Measurements from ENCODE around the gene REM1. TPM values are rescaled to one million over a fixed set of nuclear protein-coding genes. Genes with fewer than 3 reads are reported as not detected.
"Not testable (repeated sequence)": the region's sequence is repeated elsewhere in the genome, so short reads cannot be mapped to it uniquely, and the experiment has no call there.

REM1 gene
- total RNA-seq, 1 donor from 2014 or later, result not detected

DNA sequence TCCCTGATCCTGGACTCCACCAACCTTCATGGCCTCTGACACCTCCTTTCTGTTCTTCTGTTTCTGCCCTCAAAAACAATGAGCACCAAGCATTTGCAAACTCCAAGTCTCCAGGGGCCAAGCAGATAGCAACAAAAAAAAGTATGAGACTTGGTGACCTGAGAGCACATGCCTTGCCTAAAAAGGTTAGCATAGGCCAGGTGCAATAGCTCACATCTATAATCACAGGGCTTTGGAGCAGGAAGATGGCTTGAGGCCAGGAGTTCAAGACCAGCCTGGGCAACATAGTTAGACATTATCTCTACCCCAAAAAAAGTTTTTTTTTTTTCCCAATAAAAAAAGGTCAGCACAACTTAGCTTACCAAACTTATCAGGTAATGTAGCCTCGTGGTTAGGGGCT is 25.4 kb downstream of the REM1 start:
- Mint-ChIP-seq H3K9me3 (ENCODE audit: low read depth) (no peaks in the 10 kb centered on the region), H3K36me3 (ENCODE audit: low read depth) (no peaks in the 10 kb centered on the region), H3K27me3 (ENCODE audit: low read depth) (peaks cover 15% of the 10 kb centered on the region)

DNA sequence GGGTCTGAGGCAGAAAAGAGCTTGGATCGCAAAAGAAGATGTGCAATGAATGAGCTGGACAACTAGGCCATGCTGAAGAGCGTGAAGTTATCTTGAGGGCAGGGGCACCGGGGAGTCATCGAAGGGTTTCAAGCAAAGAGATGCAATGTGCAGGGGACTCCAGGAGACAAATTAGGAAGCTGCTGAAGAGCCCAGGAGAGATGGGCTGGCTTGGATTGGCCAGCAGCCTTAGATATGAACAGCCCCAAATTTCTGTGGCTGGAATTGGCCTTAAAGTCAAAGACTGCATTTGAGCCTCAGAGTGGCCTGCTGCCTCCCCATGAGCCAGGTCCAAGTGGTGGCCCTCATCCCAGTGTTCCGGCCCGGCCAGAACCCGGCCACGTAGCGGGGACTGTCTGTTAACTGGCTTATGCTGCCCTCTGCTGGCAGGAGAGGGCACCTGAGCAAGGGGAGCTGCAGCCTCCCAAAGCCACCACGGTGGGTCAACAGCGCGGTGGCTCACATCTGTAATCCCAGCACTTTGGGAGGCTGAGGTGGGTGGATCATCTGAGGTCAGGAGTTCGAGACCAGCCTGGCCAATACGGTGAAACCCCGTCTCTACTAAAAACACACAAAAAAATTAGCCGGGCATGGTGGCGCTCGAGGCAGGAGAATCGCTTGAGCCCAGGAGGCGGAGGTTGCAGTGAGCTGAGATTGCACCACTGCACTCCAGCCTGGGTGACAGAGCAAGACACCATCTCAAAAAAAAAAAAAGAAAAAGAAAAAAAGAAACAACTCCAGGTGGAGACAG is 28.0 kb downstream of the REM1 start:
- TF ChIP-seq, protein P1, sequence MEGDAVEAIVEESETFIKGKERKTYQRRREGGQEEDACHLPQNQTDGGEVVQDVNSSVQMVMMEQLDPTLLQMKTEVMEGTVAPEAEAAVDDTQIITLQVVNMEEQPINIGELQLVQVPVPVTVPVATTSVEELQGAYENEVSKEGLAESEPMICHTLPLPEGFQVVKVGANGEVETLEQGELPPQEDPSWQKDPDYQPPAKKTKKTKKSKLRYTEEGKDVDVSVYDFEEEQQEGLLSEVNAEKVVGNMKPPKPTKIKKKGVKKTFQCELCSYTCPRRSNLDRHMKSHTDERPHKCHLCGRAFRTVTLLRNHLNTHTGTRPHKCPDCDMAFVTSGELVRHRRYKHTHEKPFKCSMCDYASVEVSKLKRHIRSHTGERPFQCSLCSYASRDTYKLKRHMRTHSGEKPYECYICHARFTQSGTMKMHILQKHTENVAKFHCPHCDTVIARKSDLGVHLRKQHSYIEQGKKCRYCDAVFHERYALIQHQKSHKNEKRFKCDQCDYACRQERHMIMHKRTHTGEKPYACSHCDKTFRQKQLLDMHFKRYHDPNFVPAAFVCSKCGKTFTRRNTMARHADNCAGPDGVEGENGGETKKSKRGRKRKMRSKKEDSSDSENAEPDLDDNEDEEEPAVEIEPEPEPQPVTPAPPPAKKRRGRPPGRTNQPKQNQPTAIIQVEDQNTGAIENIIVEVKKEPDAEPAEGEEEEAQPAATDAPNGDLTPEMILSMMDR (IDR thresholded peaks at IDR 0.05), result peak; percentile 99
- not testable (repeated sequence) for H3K9me3 Mint-ChIP-seq (ENCODE audit: low read depth); H3K36me3 Mint-ChIP-seq (ENCODE audit: low read depth); H3K4me1 Mint-ChIP-seq (ENCODE audit: low read depth); H3K4me3 Mint-ChIP-seq (ENCODE audit: unreplicated experiment); H3K27ac Mint-ChIP-seq (ENCODE audit: unreplicated experiment); DNase-seq (ENCODE audit: low spot score)
- H3K27me3 Mint-ChIP-seq (ENCODE audit: low read depth), result peaks cover 15% of the 10 kb centered on the region

More for the DNA sequence above, 25.4 kb downstream of the REM1 start:
- TF ChIP-seq, protein P1 (IDR thresholded peaks at IDR 0.05), result no peak
- H3K27ac Mint-ChIP-seq (ENCODE audit: unreplicated experiment), result no peak overlapping the region
- DNase-seq (ENCODE audit: low spot score), result no peak
- H3K4me3 Mint-ChIP-seq (ENCODE audit: unreplicated experiment), result no peak overlapping the region
- peaks cover 23% of the 10 kb centered on the region for H3K4me1 Mint-ChIP-seq (ENCODE audit: low read depth)

DNA sequence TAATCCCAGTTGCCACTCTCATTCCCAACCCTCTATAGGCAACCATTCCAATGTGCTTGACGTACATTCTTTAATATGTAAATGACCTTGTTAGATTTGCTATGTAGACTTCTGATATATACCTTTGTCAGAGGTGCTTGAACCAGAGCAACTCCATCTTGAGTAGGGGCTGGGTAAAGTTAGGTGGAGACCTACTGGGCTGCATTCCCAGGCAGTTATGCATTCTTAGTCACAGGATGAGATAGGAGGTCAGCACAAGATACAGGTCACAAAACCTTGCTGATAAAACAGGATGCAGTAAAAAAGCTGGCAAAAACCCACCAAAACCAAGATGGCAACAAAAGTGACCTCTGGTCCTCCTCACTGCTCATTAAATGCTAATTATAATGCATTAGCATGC is 30.8 kb downstream of the REM1 start:
- TF ChIP-seq, protein P1 (IDR thresholded peaks at IDR 0.05), result no peak
- Mint-ChIP-seq H3K4me3 (ENCODE audit: unreplicated experiment) (no peak overlapping the region), H3K27ac (ENCODE audit: unreplicated experiment) (no peak overlapping the region), H3K4me1 (ENCODE audit: low read depth) (no peaks in the 10 kb centered on the region), H3K36me3 (ENCODE audit: low read depth) (peaks cover 4% of the 10 kb centered on the region), H3K27me3 (ENCODE audit: low read depth) (peaks cover 17% of the 10 kb centered on the region), H3K9me3 (ENCODE audit: low read depth) (peaks cover 6% of the 10 kb centered on the region)
- DNase-seq (ENCODE audit: low spot score), result no peak

DNA sequence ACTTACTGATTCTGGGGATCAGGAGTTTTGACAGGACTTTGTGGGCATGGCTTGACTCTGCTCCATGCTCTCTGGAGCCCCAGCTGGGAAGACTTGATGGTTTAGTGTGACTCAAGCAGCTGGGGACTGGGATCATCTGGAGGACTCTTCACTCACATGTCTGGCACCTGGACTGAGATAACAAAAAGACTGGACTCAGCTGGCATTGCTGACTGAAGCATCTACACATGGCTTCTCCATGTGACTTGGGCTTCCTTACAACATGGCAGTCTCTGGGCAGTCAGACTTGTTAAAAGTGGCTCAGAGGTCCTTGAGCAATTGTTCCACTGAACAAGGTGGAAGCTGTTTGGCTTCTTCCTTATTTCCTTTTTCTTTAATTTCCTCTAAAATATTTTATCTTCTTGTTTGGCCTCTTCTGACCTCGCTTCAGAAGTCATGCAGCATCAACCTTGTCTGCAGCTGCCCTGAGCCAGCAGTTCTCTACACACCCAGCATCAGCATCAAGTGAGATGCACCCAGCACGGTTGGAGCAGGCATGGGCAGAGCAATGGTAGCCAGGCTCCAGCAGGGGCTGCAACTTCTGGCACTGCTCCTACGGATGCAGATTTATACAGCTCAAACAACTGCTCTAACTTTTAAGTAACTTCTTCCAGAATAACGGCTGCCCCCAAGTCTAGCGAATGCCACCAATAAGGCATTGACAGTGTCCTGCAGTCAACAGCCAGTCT is 33.6 kb downstream of the REM1 start:
- H3K4me3 Mint-ChIP-seq (ENCODE audit: unreplicated experiment), result no peak overlapping the region
- DNase-seq (ENCODE audit: low spot score), result no peak
- H3K9me3 Mint-ChIP-seq (ENCODE audit: low read depth), result peaks cover 6% of the 10 kb centered on the region
- peaks cover 13% of the 10 kb centered on the region for H3K27me3 Mint-ChIP-seq (ENCODE audit: low read depth)
- no peaks in the 10 kb centered on the region for H3K4me1 Mint-ChIP-seq (ENCODE audit: low read depth)
- no peak overlapping the region for H3K27ac Mint-ChIP-seq (ENCODE audit: unreplicated experiment)
- H3K36me3 Mint-ChIP-seq (ENCODE audit: low read depth), result peaks cover 4% of the 10 kb centered on the region
- TF ChIP-seq, protein P1 (IDR thresholded peaks at IDR 0.05), result no peak

All from chondrocyte (in vitro differentiated cells).